Esophagus squamous epithelium (tissue), 4 donors: ENCODE measurements around the gene ZNF567.

Source experiments
- CTCF ChIP-seq, 6 experiments: fragments of 450-650 bp in 4 of 6; fragments of 200-600 bp in 2 of 6; sonication (generic) in 2 of 6; IDR thresholded peaks; one replicate each; pipeline ENCODE4 v1.5.1; 2016 to 2019; ENCODE audit warnings: antibody characterized with exemption in 6 of 6, mild to moderate bottlenecking in 4 of 6, moderate library complexity in 4 of 6
- POLR2A ChIP-seq, 4 donors: fragments of 450-650 bp; IDR thresholded peaks; one replicate each; pipeline ENCODE4 v1.6.1; 2017; ENCODE audit warnings: antibody characterized with exemption in 4 of 4, mild to moderate bottlenecking in 4 of 4, moderate library complexity in 3 of 4

GRCh38 chr19:36638862-36639510, 48.4 kb upstream of the ZNF567 start:
- TF ChIP-seq CTCF (IDR thresholded peaks at IDR 0.05) (no peak), POLR2A (IDR thresholded peaks at IDR 0.05) (no peak)
